SK-N-MC (cell line): ENCODE results near the gene ISM2.

Source experiments
- EZH2 ChIP-seq: fragments of 200-600 bp; sonication (generic); IDR thresholded peaks from one replicate; pipeline ENCODE4 v1.6.1; 2017; ENCODE audit warnings: antibody characterized with exemption
- POLR2AphosphoS5 ChIP-seq: IDR thresholded peaks from 2 replicates; pipeline ENCODE4 v1.6.1; 2012; ENCODE audit warnings: mild to moderate bottlenecking, low read depth, low read length, borderline replicate concordance

DNA sequence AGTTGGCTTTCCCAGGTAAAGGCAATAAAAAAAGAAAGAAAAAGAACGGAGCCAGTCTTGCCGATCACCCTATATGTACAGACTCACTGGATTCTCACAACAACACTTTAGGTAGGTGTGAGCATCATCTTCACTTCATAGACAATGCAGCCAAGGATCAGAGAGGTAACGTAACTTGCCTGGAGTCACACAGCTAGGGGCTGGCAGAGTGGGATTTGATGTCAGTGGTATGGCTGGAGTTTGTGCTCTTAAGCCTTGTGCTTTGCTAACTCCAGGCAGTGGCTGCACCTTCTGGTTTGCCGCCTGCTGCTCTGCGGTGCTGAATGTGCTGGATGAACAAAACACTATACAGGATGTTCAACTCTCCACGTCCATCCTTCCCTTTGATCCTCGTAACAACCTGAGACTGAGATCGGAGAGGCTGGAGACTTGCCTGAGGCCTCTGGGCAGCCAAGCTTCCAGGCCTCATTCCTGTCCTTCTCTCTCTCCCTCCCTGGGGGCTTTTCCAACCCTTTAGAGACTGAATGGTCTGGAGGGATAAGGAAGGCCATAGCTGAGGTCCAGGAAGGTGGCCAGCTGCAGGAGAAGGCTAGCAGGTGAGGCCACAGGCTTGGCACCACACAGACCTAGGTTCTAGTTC is 8.1 kb downstream of the ISM2 start:
- no peak for TF ChIP-seq EZH2
- no peak for TF ChIP-seq POLR2AphosphoS5
